Keratinocyte (primary cell): ENCODE data around the gene MTHFD2L. TPM values are rescaled to one million over a fixed set of nuclear protein-coding genes. Genes with fewer than 3 reads are reported as not detected.

Source experiments
- DNase-seq: peaks from one replicate; pipeline ENCODE4 v3.0.0-alpha.2; 2011; ENCODE audit warnings: low read depth, missing footprints, low spot score
- FAIRE-seq: peaks from 2 replicates; lab custom pipeline; 2011; peaks lifted over from hg19 to GRCh38; lab: Jason Lieb, UNC
- H2AFZ ChIP-seq: 2 replicates; pipeline ENCODE4 v1.6.0; 2012; ENCODE audit warnings: low read length, control low read depth, inconsistent platforms; ENCODE audit not compliant: control insufficient read depth
- H3K27ac ChIP-seq: 2 replicates; pipeline ENCODE4 v1.5.1; 2011; ENCODE audit warnings: low read length; ENCODE audit not compliant: control insufficient read depth, insufficient read depth
- H3K27me3 ChIP-seq: 3 replicates; pipeline ENCODE4 v1.6.0; 2011; ENCODE audit warnings: low read length; ENCODE audit not compliant: control insufficient read depth, insufficient read depth; ENCODE audit errors: extremely low read depth
- H3K36me3 ChIP-seq, 2 experiments: 2 replicates in 1 of 2; 3 replicates in 1 of 2; pipeline ENCODE4 v1.5.1; 2011; ENCODE audit warnings: low read length in 2 of 2, mild to moderate bottlenecking in 1 of 2; ENCODE audit not compliant: control insufficient read depth in 2 of 2, insufficient read depth in 2 of 2; ENCODE audit errors: extremely low read depth in 1 of 2
- H3K4me1 ChIP-seq: 3 replicates; pipeline ENCODE4 v1.5.1; 2011; ENCODE audit warnings: low read length; ENCODE audit not compliant: control insufficient read depth, insufficient read depth; ENCODE audit errors: extremely low read depth
- H3K4me2 ChIP-seq: 3 replicates; pipeline ENCODE4 v1.6.0; 2011; ENCODE audit warnings: low read depth, low read length; ENCODE audit not compliant: control insufficient read depth, insufficient read depth; ENCODE audit errors: extremely low read depth
- H3K4me3 ChIP-seq, 3 experiments: fragments of 200-600 bp in 1 of 3; sonication (generic) in 1 of 3; 2 replicates in 2 of 3; 3 replicates in 1 of 3; pipeline ENCODE4 v1.5.1; 2011 to 2016; ENCODE audit warnings: low read length in 3 of 3, mild to moderate bottlenecking in 3 of 3, control low read depth in 2 of 3, inconsistent platforms in 1 of 3, low read depth in 1 of 3, mixed read lengths in 1 of 3, mixed run types in 1 of 3, moderate library complexity in 1 of 3; ENCODE audit not compliant: control insufficient read depth in 2 of 3, insufficient read depth in 2 of 3; ENCODE audit errors: extremely low read depth in 1 of 3
- H3K79me2 ChIP-seq: 2 replicates; pipeline ENCODE4 v1.6.0; 2012; ENCODE audit warnings: low read length; ENCODE audit not compliant: control insufficient read depth, insufficient read depth
- H3K9ac ChIP-seq: 3 replicates; pipeline ENCODE4 v1.6.0; 2011; ENCODE audit warnings: low read length; ENCODE audit not compliant: control insufficient read depth, insufficient read depth; ENCODE audit errors: extremely low read depth
- H3K9me1 ChIP-seq: 3 replicates; pipeline ENCODE4 v1.6.0; 2011; ENCODE audit warnings: low read length; ENCODE audit not compliant: control insufficient read depth, insufficient read depth; ENCODE audit errors: extremely low read depth
- H3K9me3 ChIP-seq: 2 replicates; pipeline ENCODE4 v1.5.1; 2012; ENCODE audit warnings: low read depth, low read length; ENCODE audit not compliant: control insufficient read depth
- H4K20me1 ChIP-seq: 3 replicates; pipeline ENCODE4 v1.6.0; 2011; ENCODE audit warnings: low read length; ENCODE audit not compliant: control insufficient read depth, insufficient read depth; ENCODE audit errors: extremely low read depth
- CTCF ChIP-seq, 3 experiments: IDR thresholded peaks in 1 of 3; conservative IDR thresholded peaks in 1 of 3; optimal IDR thresholded peaks in 1 of 3; 2 replicates in 2 of 3; 3 replicates in 1 of 3; pipeline versions ENCODE3 to v1.5.1; 2011; ENCODE audit warnings: low read length in 3 of 3, mild to moderate bottlenecking in 3 of 3, moderate library complexity in 2 of 3, control low read depth in 1 of 3, inconsistent platforms in 1 of 3; ENCODE audit not compliant: insufficient read depth in 2 of 3; ENCODE audit errors: extremely low read depth in 1 of 3
- EZH2 ChIP-seq: IDR thresholded peaks from one replicate; pipeline ENCODE4 v1.6.1; 2012; ENCODE audit warnings: inconsistent platforms, mild to moderate bottlenecking, low read length, moderate library complexity
- dilution Hi-C: fragments of 300-500 bp; cut with MboI; formaldehyde crosslinking; loops from one replicate; pipeline ENCODE4 v1.7.0; 2020; ENCODE audit warnings: low sequenced_read_pairs; ENCODE audit not compliant: extremely low pct_ligation_motif_present
- polyA plus RNA-seq, 5 experiments: library from polyadenylated mRNA; depleted of rRNA in 3 of 5; stranded (reverse) in 3 of 5; stranded (forward) in 1 of 5; unstranded in 1 of 5; fragments of >200 nt; gene quantifications; 1 replicate in 1 of 5; 2 replicates in 3 of 5; 3 replicates in 1 of 5; pipeline versions ENCODE4 v1.2.1 to v1.2.3, GENCODE V29; 2011 to 2012; ENCODE audit warnings: missing spikeins in 2 of 5, low read depth in 1 of 5, low replicate concordance in 1 of 5

The MTHFD2L gene
- polyA plus RNA-seq, 1 donor (not counting 4 experiments of a cell fraction or from before 2014, with no cell fraction given), result 30.4 TPM

- Histone ChIP-seq H3K4me1 (peaks cover 23% of the 10 kb centered on the region), H3K27ac (peak overlapping the region; percentile 82), H3K9me1 (no peaks in the 10 kb centered on the region), H3K4me3 (peak overlapping the region in 2 of 3 experiments; percentile 24 to 34), H3K79me2 (no peaks in the 10 kb centered on the region), H3K36me3 (no peaks in the 10 kb centered on the region), H3K9me3 (no peaks in the 10 kb centered on the region), H2AFZ (peak overlapping the region; percentile 65), H4K20me1 (no peaks in the 10 kb centered on the region), H3K4me2 (peak overlapping the region; percentile 80), H3K9ac (peak overlapping the region; percentile 47), H3K27me3 (no peaks in the 10 kb centered on the region)
- TF ChIP-seq EZH2 (no peak), CTCF (optimal IDR thresholded peaks at IDR 0.05 in 1 of 3, IDR thresholded peaks at IDR 0.05 in 1 of 3, conservative IDR thresholded peaks at IDR 0.05 in 1 of 3; ENCODE audit: extremely low read depth in 1 of 3, insufficient read depth in 2 of 3, low read length in 3 of 3) (no peak)
- DNase-seq (no peak), FAIRE-seq (peak; percentile 84)
- dilution Hi-C loops, result no loop called here
These were observed 169.8 kb downstream of the MTHFD2L start for GRCh38 chr4:74327762-74328161.

GRCh38 chr4:74328501-74328900 lies 170.6 kb downstream of the MTHFD2L start:
- peaks cover 23% of the 10 kb centered on the region for H3K4me1 ChIP-seq
- DNase-seq (no peak), FAIRE-seq (peak; percentile 73)
- H3K9me1 ChIP-seq, result no peaks in the 10 kb centered on the region
- H3K9me3 ChIP-seq, result no peaks in the 10 kb centered on the region
- H3K4me3 ChIP-seq, result no peak overlapping the region
- dilution Hi-C loops, result no loop called here
- H3K79me2 ChIP-seq, result no peaks in the 10 kb centered on the region
- H2AFZ ChIP-seq, result no peak overlapping the region
- H4K20me1 ChIP-seq, result no peaks in the 10 kb centered on the region
- no peaks in the 10 kb centered on the region for H3K36me3 ChIP-seq
- no peaks in the 10 kb centered on the region for H3K27me3 ChIP-seq
- no peak overlapping the region for H3K9ac ChIP-seq
- H3K27ac ChIP-seq, result peak overlapping the region; percentile 82
- H3K4me2 ChIP-seq, result peak overlapping the region; percentile 80
- TF ChIP-seq CTCF (optimal IDR thresholded peaks at IDR 0.05 in 1 of 3, IDR thresholded peaks at IDR 0.05 in 1 of 3, conservative IDR thresholded peaks at IDR 0.05 in 1 of 3; ENCODE audit: extremely low read depth in 1 of 3, insufficient read depth in 2 of 3, low read length in 3 of 3) (no peak), EZH2 (no peak)
